K562 (cell line): ENCODE measurements around the gene PFKFB2. TPM values are rescaled to one million over a fixed set of nuclear protein-coding genes. Genes with fewer than 3 reads are reported as not detected.
A peak's percentile ranks its signal among the peaks of the same experiment; 100 is the strongest.

Source experiments
- ADNP ChIP-seq: fragments of 200-800 bp; sonication (Bioruptor generic); IDR thresholded peaks from 2 replicates; pipeline ENCODE4 v1.6.1; 2016; ENCODE audit warnings: missing genetic modification characterization, missing compliant biosample characterization
- CBX5 ChIP-seq: IDR thresholded peaks from 2 replicates; pipeline ENCODE4 v1.6.1; 2014; ENCODE audit warnings: low read depth, borderline replicate concordance
- CHAMP1 ChIP-seq: fragments of 450-650 bp; IDR thresholded peaks from 2 replicates; pipeline ENCODE4 v1.6.1; 2016; ENCODE audit warnings: mild to moderate bottlenecking
- CTCF ChIP-seq, 3 experiments: IDR thresholded peaks in 2 of 3; conservative IDR thresholded peaks in 1 of 3; 2 replicates each; pipeline ENCODE4 v1.5.1; 2011 to 2012; ENCODE audit warnings: low read length in 3 of 3, mild to moderate bottlenecking in 3 of 3, control low read depth in 2 of 3, improper control_type of control experiment in 1 of 3, inconsistent platforms in 1 of 3, low read depth in 1 of 3, mixed read lengths in 1 of 3, moderate library complexity in 1 of 3; ENCODE audit not compliant: insufficient read depth in 2 of 3
- DNMT1 ChIP-seq: fragments of 450-650 bp; IDR thresholded peaks from 2 replicates; pipeline ENCODE4 v1.6.1; 2016; ENCODE audit warnings: antibody characterized with exemption, mild to moderate bottlenecking
- HDGF ChIP-seq: fragments of 450-650 bp; IDR thresholded peaks from 2 replicates; pipeline ENCODE4 v1.6.1; 2016
- HNRNPUL1 ChIP-seq: fragments of 200-400 bp; formaldehyde crosslinking; IDR thresholded peaks from 2 replicates; pipeline ENCODE4 v1.6.1; 2017; ENCODE audit warnings: low read length
- ID3 ChIP-seq, 2 experiments: fragments of 250-450 bp in 1 of 2; fragments of 450-650 bp in 1 of 2; sonication (Bioruptor Pico) in 1 of 2; IDR thresholded peaks; 2 replicates each; pipeline versions ENCODE4 v1.6.1 to v1.8.0; 2016 to 2021; ENCODE audit warnings: mild to moderate bottlenecking in 2 of 2, moderate library complexity in 2 of 2, missing compliant biosample characterization in 1 of 2, missing genetic modification characterization in 1 of 2
- ILF3 ChIP-seq: fragments of 450-650 bp; IDR thresholded peaks from 2 replicates; pipeline ENCODE4 v1.6.1; 2018; ENCODE audit warnings: antibody characterized with exemption, mild to moderate bottlenecking, moderate library complexity, borderline replicate concordance
- JUNB ChIP-seq: fragments of 450-650 bp; formaldehyde crosslinking; conservative IDR thresholded peaks from 2 replicates; pipeline ENCODE4 v1.4.0; 2020; ENCODE audit warnings: mild to moderate bottlenecking
- KAT2B ChIP-seq: IDR thresholded peaks from one replicate; pipeline ENCODE4 v1.6.1; 2012; ENCODE audit warnings: low read depth, mild to moderate bottlenecking, control low read depth, inconsistent platforms, low read length, moderate library complexity
- MYBL2 ChIP-seq, 2 experiments: fragments of 450-650 bp in 1 of 2; sonication (generic) in 1 of 2; formaldehyde crosslinking in 1 of 2; IDR thresholded peaks; 2 replicates each; pipeline versions ENCODE4 v1.6.1 to v1.8.1; 2017 to 2022; ENCODE audit warnings: borderline replicate concordance in 1 of 2, inconsistent platforms in 1 of 2, low read depth in 1 of 2, mild to moderate bottlenecking in 1 of 2, missing genetic modification reagents in 1 of 2, moderate library complexity in 1 of 2
- NFE2 ChIP-seq: IDR thresholded peaks from 2 replicates; pipeline ENCODE4 v1.6.1; 2014; ENCODE audit warnings: antibody characterized with exemption, low read depth
- NFIC ChIP-seq: fragments of 450-650 bp; IDR thresholded peaks from 2 replicates; pipeline ENCODE4 v1.6.1; 2017; ENCODE audit warnings: mild to moderate bottlenecking, inconsistent platforms
- NFRKB ChIP-seq: fragments of 450-650 bp; IDR thresholded peaks from 2 replicates; pipeline ENCODE4 v1.6.1; 2016; ENCODE audit warnings: low read depth
- PHF8 ChIP-seq: fragments of 200-600 bp; sonication (generic); IDR thresholded peaks from 2 replicates; pipeline ENCODE4 v1.6.1; 2012; ENCODE audit warnings: mixed run types, mild to moderate bottlenecking, inconsistent platforms, low read length, moderate library complexity, borderline replicate concordance
- PYGO2 ChIP-seq: fragments of 450-650 bp; IDR thresholded peaks from 2 replicates; pipeline ENCODE4 v1.6.1; 2016; ENCODE audit warnings: mild to moderate bottlenecking, missing genetic modification characterization, moderate library complexity, missing compliant biosample characterization
- RBM25 ChIP-seq: fragments of 200-400 bp; formaldehyde crosslinking; IDR thresholded peaks from 2 replicates; pipeline ENCODE4 v1.6.1; 2018; ENCODE audit warnings: low read length, low read depth, moderate library complexity; ENCODE audit not compliant: severe bottlenecking
- TCF15 ChIP-seq: fragments of 250-450 bp; sonication (Bioruptor Pico); IDR thresholded peaks from 2 replicates; pipeline ENCODE4 v1.8.0; 2022; ENCODE audit warnings: moderate library complexity, mild to moderate bottlenecking, inconsistent platforms
- ZC3H11A ChIP-seq: IDR thresholded peaks from 2 replicates; pipeline ENCODE4 v1.6.1; 2012; ENCODE audit warnings: low read depth, low read length, improper control_type of control experiment
- ZFP1 ChIP-seq: fragments of 450-650 bp; formaldehyde crosslinking; IDR thresholded peaks from 2 replicates; pipeline ENCODE4 v1.4.0; 2020; ENCODE audit warnings: mild to moderate bottlenecking, mixed read lengths
- ZNF23 ChIP-seq: fragments of 250-450 bp; sonication (Bioruptor Pico); IDR thresholded peaks from 2 replicates; pipeline ENCODE4 v1.4.0; 2020; ENCODE audit warnings: mild to moderate bottlenecking
- ZNF589 ChIP-seq: fragments of 200-800 bp; sonication (Bioruptor generic); IDR thresholded peaks from 2 replicates; pipeline ENCODE4 v1.6.1; 2016; ENCODE audit warnings: low read depth, missing genetic modification characterization, missing compliant biosample characterization
- polyA plus RNA-seq, 8 experiments: library from polyadenylated mRNA; depleted of rRNA in 4 of 8; stranded (reverse) in 5 of 8; unstranded in 3 of 8; fragments of >200 nt; fragmentation: Nextera tagmentation in 2 of 8; fragmentation: Illumina TruSeq in 1 of 8; extraction: Ambion mirVana in 2 of 8; extraction: Trizol in 1 of 8; gene quantifications; 2 replicates each; pipeline versions ENCODE4 v1.2.1 to v1.2.3, GENCODE V29; 2011 to 2014; ENCODE audit warnings: inconsistent platforms in 1 of 8, missing spikeins in 1 of 8
- total RNA-seq, 7 experiments: library from RNA; depleted of rRNA in 6 of 7; stranded (reverse); fragments of >200 nt in 6 of 7; fragmentation: Illumina TruSeq in 2 of 7; extraction: Trizol in 2 of 7; gene quantifications; 2 replicates each; pipeline versions ENCODE4 v1.2.1 to v1.2.3, GENCODE V29; 2011 to 2021; ENCODE audit warnings: low replicate concordance in 1 of 7

The PFKFB2 gene
- total and polyA plus RNA-seq, 9 of the 15 experiments (the other 6 are each of a cell fraction or from before 2014, with no cell fraction given): 6.9 to 26.0 (median 16.4) TPM

GRCh38 chr1:207052911-207053769 is at the start of gene PFKFB2 (continued):
- TF ChIP-seq DNMT1 (no peak), ZNF23 (CRISPR knock-in tag) (no peak), NFE2 (no peak), JUNB (CRISPR knock-in tag) (no peak), ILF3 (no peak), PYGO2 (tag) (no peak), KAT2B (no peak), ZNF589 (CRISPR knock-in tag) (no peak), ADNP (tag) (no peak), HDGF (no peak), ID3 (CRISPR knock-in tag; IDR thresholded peaks at IDR 0.05) (no peak), ID3 (tag; IDR thresholded peaks at IDR 0.05) (0 out of 2 replicates have a peak, but pooled peaks have one; percentile 39), ZFP1 (CRISPR knock-in tag) (no peak), CHAMP1 (no peak), RBM25 (peak; percentile 92), CBX5 (no peak), NFRKB (peak; percentile 58; the same call in 1 of the 2 replicates), NFIC (no peak; the same call in 1 of the 2 replicates), CTCF (IDR thresholded peaks at IDR 0.05 in 2 of 3, conservative IDR thresholded peaks at IDR 0.05 in 1 of 3; ENCODE audit: insufficient read depth in 2 of 3, low read depth in 1 of 3, low read length in 3 of 3) (peak in 2 of 3 experiments; percentile 11 to 33; a peak in 2 of 6 replicates), PHF8 (peak; percentile 89; the same call in 1 of the 2 replicates), ZC3H11A (no peak), MYBL2 (IDR thresholded peaks at IDR 0.05; ENCODE audit: low read depth) (no peak), MYBL2 (CRISPR knock-in tag; IDR thresholded peaks at IDR 0.05; ENCODE audit: borderline replicate concordance) (no peak), TCF15 (no peak), HNRNPUL1 (no peak)
